GM12878 (cell line): Measurements from ENCODE around the gene PNMT. TPM values are rescaled to one million over a fixed set of nuclear protein-coding genes. Genes with fewer than 3 reads are reported as not detected.

Source experiments
- BCL11A ChIP-seq: IDR thresholded peaks from 2 replicates; pipeline ENCODE4 v1.6.1; 2011; ENCODE audit warnings: low read depth, low read length
- BCLAF1 ChIP-seq: fragments of 450-650 bp; IDR thresholded peaks from 2 replicates; pipeline ENCODE4 v1.6.1; 2017; ENCODE audit warnings: antibody characterized with exemption, mild to moderate bottlenecking, moderate library complexity
- BMI1 ChIP-seq: fragments of 450-650 bp; IDR thresholded peaks from 2 replicates; pipeline ENCODE4 v1.6.1; 2016; ENCODE audit warnings: mild to moderate bottlenecking, moderate library complexity, borderline replicate concordance
- CREB1 ChIP-seq: IDR thresholded peaks from 2 replicates; pipeline ENCODE4 v1.6.1; 2012; ENCODE audit warnings: low read depth, mild to moderate bottlenecking, inconsistent platforms
- GATAD2B ChIP-seq: fragments of 450-650 bp; conservative IDR thresholded peaks from 2 replicates; pipeline ENCODE4 v1.6.1; 2017; ENCODE audit warnings: low read depth, mild to moderate bottlenecking, moderate library complexity
- HCFC1 ChIP-seq: fragments of 150-350 bp; IDR thresholded peaks from 2 replicates; pipeline ENCODE4 v1.6.1; 2014; ENCODE audit warnings: low read length
- JUND ChIP-seq: IDR thresholded peaks from 2 replicates; pipeline ENCODE4 v1.6.1; 2012; ENCODE audit warnings: low read depth, mild to moderate bottlenecking, low read length, improper control_type of control experiment, moderate library complexity
- MEF2A ChIP-seq: IDR thresholded peaks from 2 replicates; pipeline ENCODE4 v1.6.1; 2011; ENCODE audit warnings: low read depth, mild to moderate bottlenecking, low read length, moderate library complexity; ENCODE audit not compliant: insufficient read depth
- MLLT1 ChIP-seq: fragments of 450-650 bp; IDR thresholded peaks from 2 replicates; pipeline ENCODE4 v1.6.1; 2016; ENCODE audit warnings: mild to moderate bottlenecking
- NKRF ChIP-seq: fragments of 450-650 bp; conservative IDR thresholded peaks from 2 replicates; pipeline ENCODE4 v1.6.1; 2017; ENCODE audit warnings: mild to moderate bottlenecking, moderate library complexity
- NRF1 ChIP-seq: conservative IDR thresholded peaks from 2 replicates; pipeline ENCODE4 v1.6.1; 2011; ENCODE audit warnings: mild to moderate bottlenecking, low read depth, low read length, improper control_type of control experiment
- POLR2AphosphoS5 ChIP-seq: IDR thresholded peaks from 2 replicates; pipeline ENCODE4 v1.6.1; 2011; ENCODE audit warnings: mild to moderate bottlenecking, low read length, inconsistent platforms
- RFX5 ChIP-seq: IDR thresholded peaks from 2 replicates; pipeline ENCODE4 v1.6.1; 2011; ENCODE audit warnings: low read depth, low read length, improper control_type of control experiment
- SMAD1 ChIP-seq: fragments of 450-650 bp; IDR thresholded peaks from 2 replicates; pipeline ENCODE4 v1.6.1; 2018; ENCODE audit warnings: mild to moderate bottlenecking, low read depth; ENCODE audit not compliant: partially characterized antibody
- SP1 ChIP-seq: IDR thresholded peaks from one replicate; pipeline ENCODE4 v1.6.1; 2011; ENCODE audit warnings: low read depth, low read length
- STAT3 ChIP-seq: IDR thresholded peaks from 2 replicates; pipeline ENCODE4 v1.6.1; 2011; ENCODE audit warnings: low read depth, low read length, improper control_type of control experiment
- polyA plus RNA-seq, 11 experiments: library from polyadenylated mRNA; depleted of rRNA in 4 of 11; unstranded in 6 of 11; stranded (reverse) in 5 of 11; fragments of >200 nt; fragmentation: Nextera tagmentation in 4 of 11; fragmentation: Illumina TruSeq in 1 of 11; extraction: Ambion mirVana in 4 of 11; extraction: Trizol in 1 of 11; gene quantifications; 1 replicate in 1 of 11; 2 replicates in 10 of 11; pipeline versions ENCODE4 v1.2.1 to v1.2.3, GENCODE V29; 2011 to 2016; ENCODE audit warnings: inconsistent platforms in 2 of 11, missing spikeins in 2 of 11, low read depth in 1 of 11
- total RNA-seq, 4 experiments: library from RNA; depleted of rRNA in 3 of 4; stranded (reverse); fragments of >200 nt in 3 of 4; fragmentation: Illumina TruSeq in 1 of 4; extraction: Trizol in 1 of 4; gene quantifications; 2 replicates each; pipeline versions ENCODE4 v1.2.1 to v1.2.3, GENCODE V29; 2013 to 2021
- TF ChIP-seq, protein P1 (sequence below): IDR thresholded peaks from 2 replicates; pipeline ENCODE4 v1.6.1; 2012; ENCODE audit warnings: low read length, inconsistent platforms
- TF ChIP-seq, protein P2 (sequence below): fragments of 450-650 bp; IDR thresholded peaks from 2 replicates; pipeline ENCODE4 v1.6.1; 2016; ENCODE audit warnings: mild to moderate bottlenecking
- TF ChIP-seq, protein P3 (sequence below): fragments of 150-350 bp; IDR thresholded peaks from 2 replicates; pipeline ENCODE4 v1.6.1; 2014; ENCODE audit warnings: mild to moderate bottlenecking, low read depth, low read length

Gene PNMT
- total and polyA plus RNA-seq, 10 of the 15 experiments (the other 5 are each of a cell fraction or from before 2014, with no cell fraction given), result not detected

DNA sequence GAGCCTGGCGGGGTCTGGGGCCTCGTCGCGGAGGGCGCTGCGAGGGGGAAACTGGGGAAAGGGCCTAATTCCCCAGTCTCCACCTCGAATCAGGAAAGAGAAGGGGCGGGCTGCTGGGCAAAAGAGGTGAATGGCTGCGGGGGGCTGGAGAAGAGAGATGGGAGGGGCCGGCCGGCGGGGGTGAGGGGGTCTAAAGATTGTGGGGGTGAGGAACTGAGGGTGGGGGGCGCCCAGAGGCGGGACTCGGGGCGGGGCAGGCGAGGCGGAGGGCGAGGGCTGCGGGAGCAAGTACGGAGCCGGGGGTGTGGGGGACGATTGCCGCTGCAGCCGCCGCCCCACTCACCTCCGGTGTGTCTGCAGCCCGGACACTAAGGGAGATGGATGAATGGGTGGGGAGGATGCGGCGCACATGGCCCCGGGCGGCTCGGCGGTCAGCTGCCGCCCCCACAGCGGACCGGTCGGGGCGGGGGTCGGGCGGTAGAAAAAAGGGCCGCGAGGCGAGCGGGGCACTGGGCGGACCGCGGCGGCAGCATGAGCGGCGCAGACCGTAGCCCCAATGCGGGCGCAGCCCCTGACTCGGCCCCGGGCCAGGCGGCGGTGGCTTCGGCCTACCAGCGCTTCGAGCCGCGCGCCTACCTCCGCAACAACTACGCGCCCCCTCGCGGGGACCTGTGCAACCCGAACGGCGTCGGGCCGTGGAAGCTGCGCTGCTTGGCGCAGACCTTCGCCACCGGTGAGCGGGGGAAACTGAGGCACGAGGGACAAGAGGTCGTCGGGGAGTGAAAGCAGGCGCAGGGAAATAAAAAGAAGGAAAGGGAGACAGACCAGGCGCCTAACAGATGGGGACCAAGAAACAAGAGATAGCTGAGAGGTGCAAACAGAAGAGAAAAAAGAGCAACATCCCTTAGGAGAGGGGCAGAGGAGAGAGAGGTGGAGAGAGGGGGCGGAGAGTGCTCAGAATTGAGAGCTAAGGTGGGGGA is at the start of gene PNMT (continued):
- TF ChIP-seq BCLAF1, result no peak
- TF ChIP-seq, protein P1, sequence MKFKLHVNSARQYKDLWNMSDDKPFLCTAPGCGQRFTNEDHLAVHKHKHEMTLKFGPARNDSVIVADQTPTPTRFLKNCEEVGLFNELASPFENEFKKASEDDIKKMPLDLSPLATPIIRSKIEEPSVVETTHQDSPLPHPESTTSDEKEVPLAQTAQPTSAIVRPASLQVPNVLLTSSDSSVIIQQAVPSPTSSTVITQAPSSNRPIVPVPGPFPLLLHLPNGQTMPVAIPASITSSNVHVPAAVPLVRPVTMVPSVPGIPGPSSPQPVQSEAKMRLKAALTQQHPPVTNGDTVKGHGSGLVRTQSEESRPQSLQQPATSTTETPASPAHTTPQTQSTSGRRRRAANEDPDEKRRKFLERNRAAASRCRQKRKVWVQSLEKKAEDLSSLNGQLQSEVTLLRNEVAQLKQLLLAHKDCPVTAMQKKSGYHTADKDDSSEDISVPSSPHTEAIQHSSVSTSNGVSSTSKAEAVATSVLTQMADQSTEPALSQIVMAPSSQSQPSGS, result no peak
- 0 out of 2 replicates have a peak, but pooled peaks have one; percentile 37 for TF ChIP-seq MLLT1
- TF ChIP-seq, protein P2, sequence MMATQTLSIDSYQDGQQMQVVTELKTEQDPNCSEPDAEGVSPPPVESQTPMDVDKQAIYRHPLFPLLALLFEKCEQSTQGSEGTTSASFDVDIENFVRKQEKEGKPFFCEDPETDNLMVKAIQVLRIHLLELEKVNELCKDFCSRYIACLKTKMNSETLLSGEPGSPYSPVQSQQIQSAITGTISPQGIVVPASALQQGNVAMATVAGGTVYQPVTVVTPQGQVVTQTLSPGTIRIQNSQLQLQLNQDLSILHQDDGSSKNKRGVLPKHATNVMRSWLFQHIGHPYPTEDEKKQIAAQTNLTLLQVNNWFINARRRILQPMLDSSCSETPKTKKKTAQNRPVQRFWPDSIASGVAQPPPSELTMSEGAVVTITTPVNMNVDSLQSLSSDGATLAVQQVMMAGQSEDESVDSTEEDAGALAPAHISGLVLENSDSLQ, result no peak
- peak; percentile 88 for TF ChIP-seq GATAD2B
- TF ChIP-seq HCFC1, result no peak
- no peak for TF ChIP-seq NRF1
- no peak for TF ChIP-seq NKRF
- no peak for TF ChIP-seq SMAD1
- TF ChIP-seq MEF2A, result no peak
- TF ChIP-seq CREB1, result no peak
- TF ChIP-seq SP1, result no peak
- TF ChIP-seq, protein P3, sequence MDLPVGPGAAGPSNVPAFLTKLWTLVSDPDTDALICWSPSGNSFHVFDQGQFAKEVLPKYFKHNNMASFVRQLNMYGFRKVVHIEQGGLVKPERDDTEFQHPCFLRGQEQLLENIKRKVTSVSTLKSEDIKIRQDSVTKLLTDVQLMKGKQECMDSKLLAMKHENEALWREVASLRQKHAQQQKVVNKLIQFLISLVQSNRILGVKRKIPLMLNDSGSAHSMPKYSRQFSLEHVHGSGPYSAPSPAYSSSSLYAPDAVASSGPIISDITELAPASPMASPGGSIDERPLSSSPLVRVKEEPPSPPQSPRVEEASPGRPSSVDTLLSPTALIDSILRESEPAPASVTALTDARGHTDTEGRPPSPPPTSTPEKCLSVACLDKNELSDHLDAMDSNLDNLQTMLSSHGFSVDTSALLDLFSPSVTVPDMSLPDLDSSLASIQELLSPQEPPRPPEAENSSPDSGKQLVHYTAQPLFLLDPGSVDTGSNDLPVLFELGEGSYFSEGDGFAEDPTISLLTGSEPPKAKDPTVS, result no peak
- TF ChIP-seq RFX5, result no peak
- no peak for TF ChIP-seq STAT3
- no peak for TF ChIP-seq BMI1
- TF ChIP-seq BCL11A, result no peak
- no peak for TF ChIP-seq JUND
- TF ChIP-seq POLR2AphosphoS5, result no peak
